HG02623 (cell line): ENCODE results near the gene PPP2R5C.
"Not testable (repeated sequence)": the region's sequence is repeated elsewhere in the genome, so short reads cannot be mapped to it uniquely, and the experiment has no call there.

Experiments
- ATAC-seq: cut with Tn5 transposase; IDR thresholded peaks from one replicate; pipeline ENCODE4 v1.9.1; 2021; ENCODE audit warnings: moderate library complexity; ENCODE audit not compliant: unreplicated experiment

PPP2R5C gene

DNA sequence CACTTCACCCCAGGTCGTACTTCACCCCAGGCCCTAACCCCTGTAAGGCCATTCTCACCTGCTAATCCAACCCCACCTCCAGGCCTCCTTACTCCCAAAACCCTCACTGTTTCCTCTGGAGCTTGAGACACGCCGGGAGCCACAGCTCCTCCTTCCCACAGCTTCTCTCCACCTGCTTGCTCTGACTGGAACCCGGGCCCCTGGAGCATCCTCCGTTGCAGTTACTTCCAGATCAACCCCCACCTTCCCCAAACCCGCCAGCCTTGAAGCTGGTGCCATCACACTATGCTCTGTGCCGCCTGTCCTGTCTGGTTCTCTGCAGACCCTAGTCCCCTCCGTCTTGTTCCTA is 34.6 kb upstream of the PPP2R5C start:
- no peak for ATAC-seq

- no peak for ATAC-seq
These were observed 33.7 kb upstream of the PPP2R5C start for GRCh38 chr14:101727611-101728366.

- no peak for ATAC-seq
These were observed 33.2 kb upstream of the PPP2R5C start for GRCh38 chr14:101728367-101728742.

- no peak for ATAC-seq
These were observed 32.1 kb upstream of the PPP2R5C start for GRCh38 chr14:101729382-101729781.

GRCh38 chr14:101730157-101730556 is 31.4 kb upstream of the PPP2R5C start:
- ATAC-seq = not testable (repeated sequence)

GRCh38 chr14:101730626-101731186 is 30.8 kb upstream of the PPP2R5C start:
- no peak for ATAC-seq

DNA sequence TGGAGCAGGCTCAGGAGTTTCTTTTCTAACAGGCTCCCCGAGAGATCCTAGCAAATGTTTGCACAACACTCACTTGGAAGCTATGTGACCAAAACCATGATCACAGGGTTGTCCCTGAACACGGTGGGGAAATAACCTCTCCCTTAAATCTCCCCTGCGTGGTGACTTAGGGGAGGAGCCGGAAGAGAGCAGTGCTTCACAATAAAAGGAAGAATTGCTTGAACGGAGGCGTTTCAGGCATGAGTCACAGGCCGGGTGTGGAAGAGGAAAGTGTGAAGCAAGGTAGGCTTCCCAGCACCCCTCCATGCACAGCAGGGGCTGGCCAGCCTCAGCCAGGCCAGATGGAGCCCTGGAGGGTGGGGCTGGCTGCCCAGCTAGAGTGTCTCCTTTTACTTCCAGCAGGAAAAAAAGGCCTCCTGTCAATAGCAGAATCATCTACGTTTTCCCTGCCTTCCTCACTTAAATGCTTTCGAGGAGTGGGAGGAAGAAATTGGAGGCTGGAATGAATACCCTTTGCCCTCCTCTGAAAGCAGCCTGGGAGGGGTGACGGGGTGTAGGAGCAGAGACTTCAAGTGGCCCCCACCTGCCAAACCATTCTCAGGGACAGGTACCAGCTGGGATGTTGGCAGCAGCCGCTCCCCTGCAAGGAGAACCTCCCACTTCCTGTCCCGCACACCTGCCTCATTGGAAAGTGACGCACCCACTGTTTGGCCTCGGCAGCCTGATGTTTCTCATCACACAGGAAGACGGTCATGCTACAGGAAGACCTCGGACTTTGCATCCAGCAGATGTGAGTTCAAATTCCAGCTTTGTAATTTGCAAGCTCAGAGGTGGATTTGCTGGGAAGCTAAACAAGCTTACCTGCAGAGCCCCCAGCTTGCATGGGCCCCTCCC is 30.1 kb upstream of the PPP2R5C start:
- ATAC-seq = peak; percentile 77

DNA sequence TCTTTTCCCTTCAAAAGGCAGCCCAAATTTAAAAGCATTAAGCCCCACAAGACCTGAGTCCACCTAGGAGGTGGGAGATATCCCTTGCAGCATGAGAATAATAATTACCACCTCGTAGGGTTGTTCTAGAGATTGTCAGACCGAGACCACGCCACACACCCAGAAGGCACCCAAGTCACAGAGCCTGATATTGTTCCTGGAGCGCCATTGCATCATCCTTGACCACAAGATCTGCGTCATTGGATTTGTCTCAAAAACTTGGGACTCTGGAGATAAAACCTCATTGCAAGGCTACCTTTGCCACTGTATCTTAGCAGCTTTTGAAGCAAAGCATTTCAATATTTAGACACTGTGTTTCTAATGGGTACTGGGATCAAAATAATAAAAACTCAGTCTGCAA is 29.4 kb upstream of the PPP2R5C start:
- ATAC-seq = no peak

GRCh38 chr14:101733211-101733610 is 28.3 kb upstream of the PPP2R5C start:
- ATAC-seq = no peak

DNA sequence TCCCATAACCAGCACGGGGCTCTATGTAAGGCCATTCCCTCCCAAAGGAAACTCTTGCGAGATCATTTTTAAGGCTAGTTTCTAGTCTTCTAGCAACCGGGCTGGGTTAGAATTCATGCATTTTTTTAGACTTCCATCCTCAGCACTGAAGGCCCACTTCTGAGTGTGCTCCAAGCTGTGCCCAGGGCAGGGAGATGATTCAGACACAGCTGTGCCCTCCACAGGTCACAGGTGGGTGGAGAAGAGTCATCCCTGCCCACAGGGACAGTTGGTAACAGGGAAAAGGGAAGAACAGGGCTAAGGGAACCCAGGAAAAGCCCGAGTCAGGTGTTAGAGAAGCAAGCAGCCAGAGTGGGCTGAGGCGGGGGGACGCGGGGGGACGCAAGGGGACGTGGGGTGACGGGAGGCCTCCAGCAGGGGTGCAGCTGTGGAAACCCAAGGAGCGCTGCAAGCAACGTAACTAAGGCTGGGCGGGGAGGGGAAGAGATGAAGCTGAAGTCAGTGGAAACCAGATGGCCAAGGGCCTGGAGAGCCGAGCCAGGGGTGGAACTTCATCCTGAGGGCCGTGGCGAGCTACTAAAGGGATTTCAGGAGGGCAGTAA is 27.2 kb upstream of the PPP2R5C start:
- ATAC-seq = no peak

DNA sequence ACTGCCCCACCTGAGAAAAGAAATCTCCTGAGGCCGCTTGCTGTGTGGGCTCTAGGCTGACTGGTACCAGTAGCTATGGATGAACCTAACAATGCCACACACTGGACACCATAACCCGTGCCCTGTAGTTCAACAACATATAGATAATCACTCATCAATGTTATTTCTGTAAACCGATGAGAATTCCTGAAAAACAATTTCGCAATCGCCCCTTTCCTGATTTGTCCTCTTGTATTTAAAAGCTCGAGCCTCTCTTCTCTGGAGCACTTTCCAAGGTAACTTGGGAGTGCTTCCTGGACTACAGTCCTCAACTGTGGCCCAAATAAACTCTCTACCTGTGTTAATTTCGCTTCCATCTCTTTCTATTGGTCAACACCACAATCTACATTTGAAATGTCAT is 26.1 kb upstream of the PPP2R5C start:
- no peak for ATAC-seq

GRCh38 chr14:101736071-101736470 is 25.4 kb upstream of the PPP2R5C start:
- no peak for ATAC-seq

- ATAC-seq = no peak
These were observed 24.9 kb upstream of the PPP2R5C start for GRCh38 chr14:101736585-101736984.

GRCh38 chr14:101737414-101738339 is 23.8 kb upstream of the PPP2R5C start:
- ATAC-seq = no peak

DNA sequence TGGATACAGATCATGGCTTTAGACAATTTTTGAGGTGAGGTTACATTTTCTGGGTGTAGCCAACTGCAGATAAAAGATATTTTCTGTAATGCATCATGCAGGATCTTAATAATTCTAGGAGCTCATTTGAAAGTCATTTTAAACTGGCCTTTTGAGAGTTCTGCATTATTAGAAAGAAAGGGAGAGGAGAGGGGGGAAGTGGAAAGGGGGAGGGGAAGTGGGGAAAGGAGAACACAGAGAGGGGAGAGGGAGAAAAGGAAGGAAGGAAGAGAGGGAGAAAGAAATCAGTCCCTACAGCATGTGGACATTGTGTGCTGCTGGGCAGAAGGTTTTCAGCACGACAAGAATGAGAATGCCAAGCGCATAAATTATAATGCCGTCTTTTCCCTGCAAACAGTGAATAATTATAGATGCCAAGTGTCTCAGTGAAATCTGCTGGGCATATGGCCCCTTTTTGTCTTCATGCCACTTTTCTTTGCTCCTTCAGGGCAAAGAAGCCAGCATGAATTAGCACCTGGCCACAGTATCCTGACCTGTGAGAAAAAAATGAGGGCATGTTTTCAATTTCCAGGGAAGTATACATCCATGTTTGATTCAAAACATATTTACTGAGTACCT is 22.7 kb upstream of the PPP2R5C start:
- no peak for ATAC-seq

GRCh38 chr14:101739446-101740141 is 21.9 kb upstream of the PPP2R5C start:
- ATAC-seq = no peak

GRCh38 chr14:101740981-101741380 is 20.5 kb upstream of the PPP2R5C start:
- ATAC-seq = no peak

DNA sequence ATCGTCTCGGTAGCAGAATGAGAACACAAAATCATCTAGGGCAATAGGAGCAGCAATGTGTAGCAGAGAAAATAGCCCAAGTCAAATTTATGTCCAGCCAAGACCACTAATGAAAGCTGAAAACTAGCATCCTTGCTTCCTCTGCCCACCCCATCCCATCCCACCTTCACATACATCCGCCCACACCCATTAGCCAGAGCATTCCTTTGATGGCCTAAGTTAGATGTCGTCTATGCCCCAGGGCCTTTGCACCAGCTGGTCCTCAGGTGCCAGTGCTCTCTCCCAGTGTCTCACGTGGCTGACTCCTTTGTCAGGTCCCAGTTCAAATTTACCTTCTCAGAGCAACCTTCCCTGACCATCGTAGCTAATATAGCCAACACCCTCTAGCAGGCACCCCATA is 17.8 kb upstream of the PPP2R5C start:
- no peak for ATAC-seq

- not testable (repeated sequence) for ATAC-seq
These were observed 17.1 kb upstream of the PPP2R5C start for GRCh38 chr14:101744382-101744781.
